T-helper 22 cell (primary cell): ENCODE measurements around the gene LBX2.

Source experiments
- DNase-seq: peaks from one replicate; pipeline ENCODE4 v3.0.0-alpha.2; 2020; ENCODE audit warnings: low read depth

Gene LBX2, protein sequence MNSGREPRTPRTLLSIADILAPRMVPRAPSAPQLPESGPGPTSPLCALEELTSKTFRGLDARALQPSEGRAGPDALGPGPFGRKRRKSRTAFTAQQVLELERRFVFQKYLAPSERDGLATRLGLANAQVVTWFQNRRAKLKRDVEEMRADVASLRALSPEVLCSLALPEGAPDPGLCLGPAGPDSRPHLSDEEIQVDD

DNA sequence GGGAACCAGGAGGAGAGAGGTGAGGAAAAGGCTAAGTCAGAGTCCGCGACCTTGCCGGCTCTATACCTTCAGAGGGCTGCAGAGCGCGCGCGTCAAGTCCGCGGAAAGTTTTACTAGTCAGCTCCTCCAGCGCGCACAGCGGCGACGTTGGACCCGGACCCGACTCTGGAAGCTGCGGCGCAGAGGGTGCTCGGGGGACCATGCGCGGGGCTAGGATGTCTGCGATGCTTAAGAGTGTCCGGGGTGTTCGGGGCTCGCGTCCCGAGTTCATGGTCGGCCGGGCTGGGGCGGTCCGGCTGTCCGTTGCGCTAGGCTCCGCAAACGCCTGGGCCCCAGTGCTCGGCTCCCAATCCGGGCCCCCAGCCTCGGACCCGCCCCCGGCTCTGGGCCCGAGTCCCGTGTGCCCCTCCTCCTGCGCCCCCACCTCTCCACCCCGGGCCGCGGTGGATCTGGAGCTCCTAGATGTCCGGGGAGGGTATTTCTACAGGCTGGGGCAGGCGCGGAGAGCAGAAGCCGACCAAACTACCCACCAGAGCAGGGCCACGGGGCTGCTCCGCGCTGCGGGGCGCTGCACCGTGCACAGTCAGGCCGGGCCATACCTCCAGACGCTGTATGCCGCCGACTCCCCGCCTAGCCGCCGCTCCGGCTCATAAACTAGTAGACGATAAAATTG is at the start of gene LBX2:
Gene LBX2, minus strand, starts transcription at position 337 of the 673 bp plus-strand sequence. Its CDS starts 66 bp downstream, at position 271.
- DNase-seq, result no peak

DNA sequence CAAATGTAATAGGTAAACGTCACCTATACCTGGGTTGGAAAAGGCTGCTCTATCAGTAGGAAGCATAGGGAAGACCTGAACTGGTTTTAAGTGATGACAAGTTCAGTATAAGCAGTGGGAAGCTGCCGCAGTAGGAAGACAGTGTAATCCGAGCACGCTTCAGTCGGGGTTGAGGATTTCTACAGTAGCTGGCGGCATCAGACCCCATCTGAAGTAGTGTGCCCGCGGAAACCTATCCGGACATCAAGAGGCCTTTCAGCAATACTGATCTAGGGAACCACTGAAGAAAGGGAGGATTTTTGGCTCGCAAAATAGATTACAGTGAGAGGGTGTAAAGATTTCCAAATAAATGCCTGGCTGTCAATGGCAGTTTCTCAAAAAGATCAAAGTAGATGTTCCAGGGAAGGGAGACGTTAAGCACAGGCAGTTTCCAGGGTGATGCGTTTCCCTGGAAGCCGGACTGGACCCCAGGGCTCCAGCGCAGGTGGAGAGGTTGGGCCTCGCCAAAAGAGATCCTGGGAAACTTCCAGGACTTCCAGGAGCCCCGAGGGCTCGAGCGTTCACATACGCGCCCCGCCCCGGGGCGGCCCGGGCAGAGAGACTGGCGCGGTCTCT is 49.0 kb upstream of the LBX2 start:
- no peak for DNase-seq

DNA sequence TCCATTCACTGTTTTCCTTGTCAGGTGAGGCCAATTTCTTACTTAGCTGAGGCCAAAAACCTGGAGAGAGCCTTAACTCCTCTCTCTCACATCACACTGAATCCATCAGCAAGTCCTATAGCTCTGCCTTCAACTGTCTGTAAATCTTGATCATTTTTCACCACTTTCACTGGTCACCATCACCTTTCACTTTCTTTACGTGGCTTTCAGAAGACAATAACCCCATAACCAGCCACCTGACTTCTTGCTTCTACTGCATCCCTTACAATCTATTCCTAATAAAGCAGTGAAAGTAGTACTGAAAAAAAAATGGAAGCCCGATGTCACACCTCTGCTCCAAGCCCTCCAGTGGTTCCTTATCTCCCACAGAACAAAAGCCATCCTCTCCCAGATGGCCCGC is 46.6 kb upstream of the LBX2 start:
- no peak for DNase-seq

DNA sequence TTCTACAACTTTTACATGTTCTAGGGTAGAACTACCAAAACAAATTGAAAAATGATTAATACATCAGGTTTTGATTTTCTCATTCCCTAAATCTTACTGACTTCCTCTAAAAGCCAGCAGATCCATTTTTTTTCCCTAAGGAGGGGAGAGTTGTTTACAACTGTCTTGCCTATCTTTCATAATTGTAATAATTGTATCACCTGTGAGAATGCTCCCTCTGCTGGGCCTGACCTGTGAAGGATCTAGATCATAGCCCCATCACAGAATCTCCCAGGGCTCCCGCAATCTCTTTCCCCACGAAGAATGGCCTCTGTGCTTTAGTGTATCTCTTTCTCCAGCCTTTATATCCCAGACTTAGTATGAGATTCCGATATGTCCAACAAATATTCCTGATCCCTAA is 45.2 kb upstream of the LBX2 start:
- DNase-seq, result no peak

DNA sequence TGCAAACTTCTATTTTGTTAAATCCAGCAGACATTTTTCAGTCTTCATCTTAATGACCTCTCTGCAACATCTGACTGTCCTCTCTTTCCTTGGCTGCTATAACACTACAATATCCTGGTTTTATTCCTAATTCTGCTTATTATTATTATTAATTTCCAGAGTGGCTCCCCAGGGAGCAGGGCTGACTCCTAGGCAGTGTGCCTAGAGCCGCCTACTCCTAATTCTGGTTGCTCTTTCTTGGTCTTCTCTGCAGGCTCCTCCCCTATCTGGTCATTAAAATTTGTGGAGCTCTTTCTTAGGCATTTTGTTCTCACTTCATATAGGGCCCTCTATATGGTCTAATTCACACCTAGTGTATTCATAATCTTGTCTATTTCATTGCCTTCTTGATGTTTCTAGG is 43.6 kb upstream of the LBX2 start:
- DNase-seq, result no peak

DNA sequence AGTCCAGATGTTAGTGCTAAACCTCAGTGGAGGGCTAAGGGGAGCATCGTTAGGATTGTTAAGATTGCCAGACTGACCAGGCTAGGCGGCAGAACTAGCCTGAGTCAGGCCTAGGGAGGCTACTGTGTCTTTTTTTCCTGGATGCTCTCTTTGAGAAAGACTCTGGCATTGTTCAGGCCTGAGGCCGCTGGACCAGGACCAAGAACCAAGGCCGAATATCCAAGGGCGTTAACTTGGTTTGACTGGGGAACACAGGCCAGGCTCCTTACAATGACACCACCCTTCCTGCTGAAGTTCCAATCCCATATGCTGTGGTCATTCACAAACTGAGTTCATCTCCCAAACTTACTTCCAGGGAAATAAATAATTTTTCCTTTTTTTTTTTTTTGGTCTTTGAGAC is 40.9 kb upstream of the LBX2 start:
- no peak for DNase-seq

DNA sequence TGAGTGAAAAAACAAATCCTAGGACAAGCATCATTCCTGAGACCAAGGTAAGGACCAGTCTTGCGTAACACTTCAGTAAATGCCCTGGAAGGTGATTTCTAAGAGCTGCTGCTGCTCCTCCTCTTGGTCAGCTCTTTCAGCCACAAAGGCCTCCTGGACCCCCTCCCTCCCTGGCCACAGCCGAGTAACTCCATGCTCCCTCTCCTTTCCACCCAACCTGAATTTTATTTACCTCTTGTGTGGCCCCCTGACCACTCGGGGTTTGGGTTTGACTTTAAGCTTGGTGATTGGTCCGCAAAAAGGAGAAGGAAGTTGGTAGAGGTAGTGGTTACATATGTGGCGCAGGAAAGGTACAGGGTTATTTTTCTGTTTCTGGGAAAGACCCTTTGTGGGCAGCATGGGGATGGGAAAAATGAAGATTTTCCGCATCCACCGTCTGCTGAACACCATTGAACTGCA is 39.5 kb upstream of the LBX2 start:
- no peak for DNase-seq

DNA sequence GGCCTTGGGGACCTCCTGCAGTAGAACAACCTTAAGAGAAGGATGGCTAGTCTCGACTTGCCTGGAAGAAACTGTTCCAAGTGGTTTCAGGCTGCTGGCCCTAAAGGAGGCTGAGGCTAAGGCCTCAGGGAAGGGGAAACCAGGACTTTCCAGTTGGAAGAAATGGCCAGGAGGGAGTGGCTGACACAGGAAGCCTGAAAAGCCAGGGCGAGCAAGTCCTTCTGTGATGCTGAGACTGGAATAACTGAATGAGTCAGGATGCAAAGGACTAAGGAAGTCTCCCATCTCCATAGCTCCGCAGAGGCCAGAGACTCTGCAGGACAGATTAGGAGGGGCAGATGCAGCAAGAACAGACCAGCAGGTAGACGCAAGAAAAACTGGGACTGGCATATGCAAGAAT is 37.7 kb upstream of the LBX2 start:
- no peak for DNase-seq

DNA sequence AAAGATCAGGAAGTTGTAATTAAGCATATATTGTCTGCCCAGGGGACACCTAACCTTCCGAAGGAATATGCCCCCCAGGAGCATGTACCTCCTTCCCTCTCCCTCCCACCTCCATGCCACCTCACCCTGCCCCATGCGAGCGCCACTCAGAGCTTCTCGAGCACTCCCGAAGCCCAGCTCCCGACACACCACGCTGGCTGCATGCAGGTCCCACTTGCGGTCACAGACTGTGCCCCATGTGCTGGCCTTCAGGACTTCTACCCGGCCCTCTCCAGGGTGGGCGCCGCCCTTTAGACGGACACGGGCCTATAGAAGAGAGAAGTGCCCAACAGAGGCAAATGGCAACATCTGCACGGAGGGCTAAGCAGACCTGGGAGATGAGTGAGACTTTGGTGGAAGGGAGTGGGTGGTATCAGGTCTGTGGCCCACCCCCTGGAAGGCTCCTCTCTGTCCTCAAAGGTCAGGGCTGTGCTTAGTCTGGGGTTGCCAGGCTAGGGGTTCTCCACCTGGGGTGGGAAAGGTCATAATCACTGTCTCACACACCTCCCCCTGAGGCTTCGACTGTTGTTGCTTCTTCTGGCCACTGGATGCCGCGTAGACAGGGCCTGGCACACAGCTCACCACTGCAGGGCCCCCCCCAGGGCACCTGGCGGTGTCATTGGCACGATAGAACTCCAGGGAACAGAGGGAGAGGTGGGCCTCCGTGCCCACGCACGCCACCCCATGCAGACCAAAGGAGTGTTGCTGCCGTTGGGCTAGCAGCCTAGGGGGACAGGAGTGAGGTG is 37.0 kb upstream of the LBX2 start:
- no peak for DNase-seq

DNA sequence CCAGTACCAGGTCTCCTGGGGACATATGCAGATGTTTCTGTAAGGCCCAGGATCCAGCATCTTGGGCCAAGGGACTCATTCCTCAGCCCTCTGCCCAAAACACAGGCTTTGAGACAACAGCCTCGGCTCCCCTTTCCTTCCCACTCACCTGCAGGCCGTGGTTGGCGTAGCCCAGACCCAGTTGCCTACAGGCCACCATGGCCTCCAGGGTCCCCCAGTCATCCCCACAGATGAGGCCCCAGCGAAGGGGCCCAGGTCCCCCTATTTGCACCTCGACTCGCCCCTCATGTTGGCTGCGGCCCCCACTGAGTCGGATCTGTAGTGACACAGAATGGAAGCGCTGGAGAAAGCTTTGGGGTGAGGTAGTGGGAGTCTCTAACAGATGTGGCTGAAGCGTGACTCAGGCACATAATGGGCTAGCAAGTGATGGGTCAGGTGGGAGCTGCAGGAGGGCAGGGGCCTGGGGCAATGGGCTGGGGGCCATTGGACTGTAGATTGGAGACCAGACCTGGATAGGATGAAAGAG is 36.1 kb upstream of the LBX2 start:
- no peak for DNase-seq

DNA sequence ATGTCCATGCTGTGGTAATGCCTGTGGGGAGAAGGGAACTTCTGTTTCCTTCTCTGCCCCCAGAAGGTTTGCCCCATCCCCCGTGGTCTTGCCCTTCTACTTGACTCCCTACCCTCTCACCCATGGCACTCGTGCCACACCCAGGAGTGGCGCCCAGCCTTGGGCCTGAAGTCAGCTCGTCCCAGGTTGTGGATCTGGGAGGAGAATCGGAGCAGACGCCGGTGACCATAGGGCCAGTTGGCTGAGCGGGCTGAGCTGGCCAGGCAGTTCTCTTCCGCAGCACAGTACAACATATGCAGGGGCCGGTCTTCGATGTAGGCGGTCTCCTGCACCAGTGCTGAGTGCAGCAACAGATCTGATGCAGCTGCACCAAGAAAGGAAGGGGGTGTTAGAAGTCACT is 35.0 kb upstream of the LBX2 start:
- DNase-seq, result no peak

DNA sequence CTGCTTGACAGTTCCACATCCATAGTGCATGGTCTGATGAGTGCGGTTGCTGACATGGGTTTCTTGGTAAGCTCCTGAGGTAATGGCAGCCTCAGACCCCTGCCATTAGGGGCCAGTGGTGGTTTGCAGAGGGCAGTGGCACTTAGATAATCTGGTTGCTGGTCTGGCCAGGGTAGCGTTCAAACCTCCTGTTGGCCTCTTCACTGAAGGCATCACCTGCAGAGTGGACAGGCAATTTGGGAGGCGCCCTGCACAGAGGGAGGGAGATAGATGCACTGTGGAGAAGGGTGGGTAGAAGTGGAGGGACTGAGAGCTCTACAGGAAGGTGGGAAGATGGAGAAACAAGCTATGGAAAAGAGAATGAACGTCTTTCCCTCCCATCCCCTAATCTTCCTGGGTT is 34.1 kb upstream of the LBX2 start:
- DNase-seq, result no peak

DNA sequence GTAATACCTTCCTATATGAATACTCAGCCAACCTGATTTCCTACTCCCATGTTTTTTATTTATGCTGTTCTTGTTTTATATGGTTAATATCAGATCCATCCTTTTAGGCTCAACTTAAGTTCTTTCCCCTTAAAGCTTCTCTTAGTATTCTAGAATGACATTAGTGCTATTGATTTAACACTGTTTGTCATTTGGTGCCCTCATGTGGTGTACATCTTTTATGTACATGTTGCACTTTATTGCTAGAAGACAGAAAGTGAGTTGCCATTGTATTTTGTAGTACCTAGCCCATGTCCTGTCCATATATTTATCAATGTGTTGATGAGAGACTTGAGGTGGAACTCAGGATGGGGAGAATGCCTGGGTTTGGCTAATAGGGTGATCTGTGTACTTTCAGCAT is 32.8 kb upstream of the LBX2 start:
- DNase-seq, result no peak

DNA sequence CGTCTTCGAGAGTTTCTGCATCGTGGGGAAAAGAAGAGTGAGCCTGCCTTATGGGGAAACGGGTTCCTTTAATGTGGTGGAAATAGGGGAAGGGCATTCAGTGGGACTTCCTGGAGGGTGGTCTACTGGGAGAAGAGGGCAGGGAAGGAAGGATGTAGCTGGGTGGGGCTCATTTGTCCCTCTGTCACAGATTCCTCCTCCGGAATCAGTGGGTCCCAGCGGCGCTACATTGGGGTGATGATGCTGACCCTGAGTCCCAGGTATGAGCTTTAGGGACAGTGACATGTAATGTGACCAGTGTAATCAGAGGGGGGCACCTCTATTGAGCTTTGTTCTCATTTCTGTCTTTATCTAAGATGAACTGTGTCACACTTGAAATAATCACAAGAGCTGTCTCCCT is 32.3 kb upstream of the LBX2 start:
- no peak for DNase-seq

DNA sequence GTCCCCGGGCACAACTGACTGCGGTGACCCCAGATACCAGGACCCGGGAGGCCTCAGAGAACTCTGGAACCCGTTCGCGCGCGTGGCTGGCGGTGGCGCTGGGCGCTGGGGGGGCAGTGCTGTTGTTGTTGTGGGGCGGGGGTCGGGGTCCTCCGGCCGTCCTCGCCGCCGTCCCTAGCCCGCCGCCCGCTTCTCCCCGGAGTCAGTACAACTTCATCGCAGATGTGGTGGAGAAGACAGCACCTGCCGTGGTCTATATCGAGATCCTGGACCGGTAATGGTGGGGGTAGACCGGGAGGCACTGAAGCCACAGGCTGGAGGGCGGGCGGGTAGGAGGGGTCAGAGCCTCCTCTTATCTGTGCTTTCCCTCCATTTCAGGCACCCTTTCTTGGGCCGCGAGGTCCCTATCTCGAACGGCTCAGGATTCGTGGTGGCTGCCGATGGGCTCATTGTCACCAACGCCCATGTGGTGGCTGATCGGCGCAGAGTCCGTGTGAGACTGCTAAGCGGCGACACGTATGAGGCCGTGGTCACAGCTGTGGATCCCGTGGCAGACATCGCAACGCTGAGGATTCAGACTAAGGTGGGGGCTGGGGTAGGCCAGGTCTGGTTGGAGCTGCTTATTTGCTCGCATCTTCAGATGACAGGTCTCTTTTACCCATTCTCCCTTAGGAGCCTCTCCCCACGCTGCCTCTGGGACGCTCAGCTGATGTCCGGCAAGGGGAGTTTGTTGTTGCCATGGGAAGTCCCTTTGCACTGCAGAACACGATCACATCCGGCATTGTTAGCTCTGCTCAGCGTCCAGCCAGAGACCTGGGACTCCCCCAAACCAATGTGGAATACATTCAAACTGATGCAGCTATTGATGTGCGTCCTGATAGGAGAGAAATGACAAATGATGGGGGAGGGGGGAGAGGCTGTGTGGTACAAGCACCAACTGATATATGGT is 31.1 kb upstream of the LBX2 start:
- no peak for DNase-seq

DNA sequence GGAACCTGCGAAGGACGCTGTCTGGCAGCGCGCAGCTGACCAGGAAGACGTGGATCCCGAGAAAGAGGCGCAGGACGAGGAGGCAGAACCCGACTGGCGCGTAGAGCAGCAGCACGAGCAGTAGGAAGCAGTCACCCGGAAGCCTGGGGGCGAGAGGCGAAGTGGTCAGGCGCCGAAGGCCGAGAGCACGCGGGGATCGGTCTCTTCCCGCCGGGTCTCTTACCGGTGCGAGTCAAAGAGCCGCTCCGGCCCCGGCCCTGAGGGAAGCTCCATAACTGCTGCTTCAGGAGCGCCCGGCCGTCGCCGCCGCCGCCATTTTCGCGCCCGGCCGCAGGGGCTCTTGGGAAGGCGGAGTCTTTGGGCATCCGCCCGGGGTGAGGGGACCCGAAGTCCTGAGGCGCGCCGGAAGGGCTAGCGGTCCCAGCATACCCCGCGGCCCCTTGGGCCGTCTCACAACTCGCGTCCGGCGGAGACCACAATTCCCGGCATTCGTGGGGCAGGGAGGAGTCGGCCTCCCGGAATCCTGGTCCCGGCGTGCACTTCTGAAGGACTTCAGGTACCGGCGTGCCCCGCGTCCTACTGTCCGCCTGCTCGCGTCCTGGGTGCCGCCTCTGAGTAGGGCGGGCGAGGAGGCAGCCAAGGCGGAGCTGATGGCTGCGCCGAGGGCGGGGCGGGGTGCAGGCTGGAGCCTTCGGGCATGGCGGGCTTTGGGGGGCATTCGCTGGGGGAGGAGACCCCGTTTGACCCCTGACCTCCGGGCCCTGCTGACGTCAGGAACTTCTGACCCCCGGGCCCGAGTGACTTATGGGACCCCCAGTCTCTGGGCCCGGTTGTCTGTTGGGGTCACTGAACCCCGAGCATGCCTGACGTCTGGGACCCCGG is 30.2 kb upstream of the LBX2 start, which contains the start of the genes AUP1 and HTRA2:
Gene AUP1, minus strand, starts transcription at position 350 of the 882 bp plus-strand sequence. Its CDS starts 77 bp downstream, at position 273.
Gene HTRA2, plus strand, starts transcription at position 577 of the 882 bp plus-strand sequence. Its CDS starts 74 bp downstream, at position 651.
- peak; percentile 79 for DNase-seq

DNA sequence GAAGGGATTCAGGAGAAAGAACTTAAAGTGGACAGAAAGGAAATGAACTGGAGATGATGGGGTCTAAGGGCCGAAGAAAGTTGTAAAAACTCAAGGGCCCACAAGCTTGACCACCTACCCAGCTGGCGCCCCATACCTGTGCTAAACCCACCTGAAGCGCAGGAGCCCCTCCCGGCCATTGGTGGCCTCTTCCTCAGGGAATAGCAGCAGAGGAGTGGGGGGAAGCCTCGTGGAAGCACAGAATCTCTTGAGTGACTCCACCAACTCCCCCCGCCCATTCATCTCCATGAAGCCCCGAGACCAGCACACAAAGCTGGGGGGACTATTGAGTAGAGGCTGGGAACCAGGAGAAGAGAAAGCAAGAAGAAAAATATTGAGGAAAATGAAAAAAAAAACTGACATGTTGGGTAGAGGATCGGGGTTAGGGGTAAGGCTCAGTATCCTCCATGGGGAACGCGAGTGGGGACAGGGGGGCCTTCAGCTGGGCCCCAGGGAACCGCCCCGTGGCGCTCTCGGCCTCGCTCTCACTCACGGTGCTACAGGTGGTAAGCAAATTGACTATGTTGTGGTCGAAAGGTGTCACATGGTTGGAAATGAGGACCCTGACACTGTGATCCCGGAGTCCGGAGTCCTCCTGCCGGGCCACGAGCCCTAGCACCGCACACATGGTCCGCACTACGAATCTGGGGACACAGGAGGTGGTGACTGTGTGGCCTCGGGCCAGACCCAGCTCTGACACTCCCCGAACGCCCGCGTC is 29.4 kb upstream of the LBX2 start:
- no peak for DNase-seq

DNA sequence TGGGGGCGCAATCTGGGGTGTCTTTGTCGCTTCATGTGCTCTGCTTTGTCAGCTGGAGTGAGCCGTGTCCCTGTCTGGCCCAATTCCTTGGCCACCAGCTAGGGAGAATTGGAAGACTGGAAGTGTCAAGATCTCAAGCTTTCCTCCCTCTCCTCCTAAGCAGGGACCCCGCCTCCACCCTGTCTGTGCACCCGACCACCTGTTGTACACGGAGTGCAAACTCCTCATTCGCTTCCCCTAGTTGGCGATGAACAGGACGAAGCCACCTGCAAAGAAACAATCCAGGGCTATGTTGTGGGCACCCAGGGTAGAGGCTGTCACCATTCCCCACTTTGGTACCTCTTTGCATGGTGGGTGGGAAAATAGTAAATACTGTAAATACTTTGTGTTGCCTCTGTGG is 28.3 kb upstream of the LBX2 start:
- DNase-seq, result no peak

DNA sequence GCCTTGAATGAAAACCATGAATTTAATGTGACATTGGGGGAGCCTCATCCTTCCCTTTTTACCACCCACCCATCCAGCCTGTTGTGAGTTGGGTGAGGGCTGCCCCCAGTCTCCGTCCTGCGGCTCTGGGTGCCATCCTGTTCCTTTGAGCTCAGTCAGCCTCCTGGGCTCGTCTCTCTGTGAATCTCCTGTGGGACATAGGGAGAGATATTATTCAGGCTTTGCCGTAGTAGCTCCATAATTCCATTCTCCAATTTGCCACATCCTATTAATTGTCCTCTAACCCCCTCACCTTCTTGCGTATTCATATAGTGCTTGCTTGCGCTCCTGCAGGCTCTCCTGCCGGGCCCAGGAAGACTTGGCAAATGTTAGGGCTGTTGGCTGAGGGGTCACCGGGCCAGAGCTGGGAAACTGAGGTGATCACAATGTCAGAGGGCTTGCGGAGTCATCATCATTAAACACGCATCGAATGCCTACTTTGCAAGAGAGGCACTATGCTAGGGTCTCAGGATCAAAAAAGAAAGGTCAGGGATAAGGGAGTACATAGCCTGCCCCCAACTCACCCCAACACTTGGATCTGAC is 27.3 kb upstream of the LBX2 start:
- DNase-seq, result no peak
